Epithelial cell of proximal tubule (primary cell): ENCODE results near the gene THEM4. TPM values are rescaled to one million over a fixed set of nuclear protein-coding genes. Genes with fewer than 3 reads are reported as not detected.
"Not testable (repeated sequence)": the region's sequence is repeated elsewhere in the genome, so short reads cannot be mapped to it uniquely, and the experiment has no call there.

Source experiments
- DNase-seq: peaks from one replicate; pipeline ENCODE4 v3.0.0-alpha.2; 2011; ENCODE audit warnings: low read depth
- H3K4me3 ChIP-seq: 2 replicates; pipeline ENCODE4 v1.5.1; 2011; ENCODE audit warnings: low read depth, mild to moderate bottlenecking, low read length
- total RNA-seq: library from RNA; depleted of rRNA; stranded (reverse); fragments of >200 nt; gene quantifications from 2 replicates; pipeline ENCODE4 v1.2.3, GENCODE V29; 2015
- TF ChIP-seq, protein P1 (sequence below): conservative IDR thresholded peaks from 2 replicates; pipeline ENCODE4 v1.5.1; 2012; ENCODE audit warnings: low read depth, mild to moderate bottlenecking, low read length

Gene THEM4
- total RNA-seq, 1 donor from 2014 or later, result 7.0 TPM

DNA sequence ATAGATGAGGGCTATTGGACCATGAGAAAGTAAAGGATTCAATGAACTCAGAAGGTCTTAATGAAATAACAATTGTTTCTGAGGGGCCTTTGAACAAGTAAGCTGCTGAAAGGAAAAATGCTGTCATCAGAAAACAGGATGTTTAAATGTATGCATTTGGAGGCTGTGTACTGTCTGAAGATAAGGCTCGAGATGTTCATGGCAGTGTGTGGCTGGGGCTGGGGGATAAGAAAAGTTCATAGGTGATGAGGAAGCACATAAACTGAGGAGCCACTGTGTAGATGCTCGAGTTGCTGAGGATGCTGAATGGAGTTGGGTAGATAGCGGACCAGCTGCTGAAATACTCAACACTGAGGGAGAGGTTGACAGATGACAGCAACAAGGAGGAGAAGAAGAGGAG lies 17.8 kb downstream of the THEM4 start:
- H3K4me3 ChIP-seq, result no peak overlapping the region
- no peak for DNase-seq
- TF ChIP-seq, protein P1, sequence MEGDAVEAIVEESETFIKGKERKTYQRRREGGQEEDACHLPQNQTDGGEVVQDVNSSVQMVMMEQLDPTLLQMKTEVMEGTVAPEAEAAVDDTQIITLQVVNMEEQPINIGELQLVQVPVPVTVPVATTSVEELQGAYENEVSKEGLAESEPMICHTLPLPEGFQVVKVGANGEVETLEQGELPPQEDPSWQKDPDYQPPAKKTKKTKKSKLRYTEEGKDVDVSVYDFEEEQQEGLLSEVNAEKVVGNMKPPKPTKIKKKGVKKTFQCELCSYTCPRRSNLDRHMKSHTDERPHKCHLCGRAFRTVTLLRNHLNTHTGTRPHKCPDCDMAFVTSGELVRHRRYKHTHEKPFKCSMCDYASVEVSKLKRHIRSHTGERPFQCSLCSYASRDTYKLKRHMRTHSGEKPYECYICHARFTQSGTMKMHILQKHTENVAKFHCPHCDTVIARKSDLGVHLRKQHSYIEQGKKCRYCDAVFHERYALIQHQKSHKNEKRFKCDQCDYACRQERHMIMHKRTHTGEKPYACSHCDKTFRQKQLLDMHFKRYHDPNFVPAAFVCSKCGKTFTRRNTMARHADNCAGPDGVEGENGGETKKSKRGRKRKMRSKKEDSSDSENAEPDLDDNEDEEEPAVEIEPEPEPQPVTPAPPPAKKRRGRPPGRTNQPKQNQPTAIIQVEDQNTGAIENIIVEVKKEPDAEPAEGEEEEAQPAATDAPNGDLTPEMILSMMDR, result no peak

DNA sequence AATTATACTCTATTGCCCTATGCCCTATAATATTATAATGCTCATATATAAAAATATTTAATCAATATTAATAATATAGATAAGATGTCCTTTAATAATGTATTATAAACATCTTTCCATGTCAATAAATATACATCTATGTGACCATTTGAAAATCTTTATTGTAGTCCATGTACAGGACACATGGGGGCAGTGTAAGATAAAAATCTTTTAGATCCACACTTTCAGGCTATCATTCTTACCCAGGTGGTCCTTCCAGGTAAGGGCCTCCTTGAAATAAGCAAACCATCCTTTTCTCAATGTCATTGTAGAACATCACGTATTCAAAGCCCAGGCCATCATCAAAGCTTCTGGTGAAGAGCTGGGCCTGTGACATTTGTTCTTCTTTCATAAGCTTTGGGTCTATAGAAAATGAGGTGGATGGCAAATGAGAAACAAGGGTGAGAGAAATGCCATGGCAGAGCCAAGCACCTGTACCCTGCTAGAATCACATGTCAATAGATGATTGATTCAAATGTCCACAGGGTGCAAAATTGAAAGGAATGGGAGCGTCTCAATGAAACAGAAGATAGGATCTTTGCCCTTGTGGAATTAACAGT lies 20.2 kb downstream of the THEM4 start:
- DNase-seq, result no peak
- TF ChIP-seq, protein P1, result peak; percentile 41
- no peak overlapping the region for H3K4me3 ChIP-seq

DNA sequence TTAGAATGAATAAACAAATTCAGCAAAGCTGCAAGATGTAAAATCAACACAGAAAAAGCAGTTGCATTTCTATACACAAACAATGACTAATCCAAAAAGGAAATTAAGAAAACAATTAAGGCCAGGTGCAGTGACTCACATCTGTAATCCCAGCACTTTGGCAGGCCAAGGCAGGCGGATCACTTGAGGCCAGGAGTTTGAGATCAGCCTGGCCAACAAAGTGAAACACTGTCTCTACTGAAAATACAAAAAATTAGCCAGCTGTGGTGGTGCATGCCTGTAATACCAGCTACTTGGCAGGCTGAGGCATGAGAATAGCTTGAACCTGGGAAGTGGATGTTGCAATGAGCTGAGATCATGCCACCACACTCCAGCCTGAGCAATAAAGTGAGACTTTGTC lies 22.3 kb downstream of the THEM4 start:
- peak; percentile 61 for DNase-seq
- no peak overlapping the region for H3K4me3 ChIP-seq
- TF ChIP-seq, protein P1, result no peak

DNA sequence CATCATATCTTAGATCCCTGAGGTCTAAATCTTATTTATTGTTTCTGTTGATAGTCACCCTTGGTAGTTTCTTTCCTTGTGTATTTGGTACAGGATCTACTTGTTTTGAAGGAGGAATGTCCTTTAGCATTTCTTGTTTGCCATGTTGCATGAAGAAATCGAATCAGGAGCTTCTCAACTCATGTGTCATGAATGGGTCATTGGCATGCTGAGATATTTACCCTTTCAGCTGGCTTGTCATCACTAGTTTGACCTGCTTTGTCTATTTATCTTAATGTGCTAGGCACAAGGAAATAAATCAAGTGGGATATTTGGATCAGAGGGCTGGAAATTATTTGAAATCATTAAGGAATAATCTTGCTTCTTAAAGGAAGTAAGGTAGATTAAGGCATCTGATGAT lies 23.8 kb downstream of the THEM4 start:
- H3K4me3 ChIP-seq, result no peak overlapping the region
- TF ChIP-seq, protein P1, result no peak
- no peak for DNase-seq

DNA sequence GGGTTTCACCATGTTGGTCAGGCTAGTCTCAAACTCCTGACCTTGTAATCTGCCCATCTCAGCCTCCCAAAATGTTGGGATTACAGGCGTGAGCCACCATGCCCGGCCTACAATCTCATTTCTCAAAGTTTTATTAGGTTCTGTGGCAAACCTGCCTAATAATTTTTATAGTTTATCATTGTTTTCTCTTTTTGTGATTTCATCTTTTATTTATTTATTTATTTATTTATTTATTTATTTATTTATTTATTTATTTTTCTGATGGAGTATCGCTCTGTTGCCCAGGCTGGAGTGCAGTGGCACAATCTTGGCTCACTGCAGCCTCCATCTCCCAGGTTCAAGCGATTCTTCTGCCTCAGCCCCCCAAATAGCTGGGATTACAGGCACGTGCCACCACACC lies 24.4 kb downstream of the THEM4 start:
- not testable (repeated sequence) for H3K4me3 ChIP-seq, DNase-seq

DNA sequence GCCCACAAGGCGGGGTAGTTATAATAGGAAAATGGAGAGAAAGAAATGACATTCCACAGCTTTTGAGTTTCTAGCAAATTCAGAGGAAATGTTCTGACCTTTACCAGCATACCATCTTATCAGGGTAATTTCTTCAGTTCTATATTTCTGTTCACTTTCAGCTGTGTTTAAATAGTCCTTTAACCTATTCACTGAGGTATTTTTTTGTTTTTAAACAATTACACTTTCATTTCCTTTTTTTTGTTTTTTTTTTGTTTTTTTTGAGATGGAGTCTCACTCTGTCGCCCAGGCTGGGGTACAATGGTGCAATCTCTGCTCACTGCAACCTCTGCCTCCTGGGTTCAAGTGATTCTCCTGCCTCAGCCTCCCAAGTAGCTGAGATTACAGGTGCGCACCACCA lies 24.9 kb downstream of the THEM4 start:
- not testable (repeated sequence) for DNase-seq, H3K4me3 ChIP-seq

DNA sequence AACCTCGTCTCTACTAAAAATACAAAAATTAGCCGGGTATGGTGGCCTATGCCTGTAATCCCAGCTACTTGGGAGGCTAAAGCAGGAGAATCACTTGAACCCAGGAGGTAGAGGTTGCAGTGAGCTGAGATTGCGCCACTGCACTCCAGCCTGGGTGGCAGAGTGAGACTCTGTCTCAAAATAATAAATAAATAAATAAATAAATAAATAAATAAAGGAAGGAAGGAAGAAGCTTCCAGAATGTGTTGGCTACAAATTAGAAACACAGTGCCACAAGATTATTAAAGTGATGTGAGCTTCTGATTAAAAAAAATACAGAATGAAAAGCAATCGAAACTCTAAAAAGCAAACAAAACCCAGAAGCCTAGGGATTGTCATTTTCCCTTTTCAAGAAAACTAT lies 25.4 kb downstream of the THEM4 start:
- DNase-seq, H3K4me3 ChIP-seq: not testable (repeated sequence)

DNA sequence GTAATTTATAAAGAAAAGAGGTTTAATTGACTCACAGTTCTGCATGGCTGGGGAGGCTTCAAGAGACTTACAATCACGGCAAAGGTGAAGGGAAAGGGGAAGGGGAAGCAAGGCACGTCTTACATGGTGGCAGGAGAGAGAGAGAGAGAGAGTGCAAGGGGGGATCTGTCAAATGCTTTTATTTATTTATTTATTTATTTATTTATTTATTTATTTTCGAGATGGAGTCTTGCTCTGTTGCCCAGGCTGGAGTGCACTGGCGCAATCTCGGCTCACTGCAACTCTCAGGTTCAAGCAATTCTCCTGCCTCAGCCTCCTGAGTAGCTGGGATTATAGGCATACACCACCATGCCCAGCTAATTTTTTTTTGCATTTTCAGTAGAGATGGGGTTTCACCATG lies 26.4 kb downstream of the THEM4 start:
- not testable (repeated sequence) for H3K4me3 ChIP-seq, DNase-seq

DNA sequence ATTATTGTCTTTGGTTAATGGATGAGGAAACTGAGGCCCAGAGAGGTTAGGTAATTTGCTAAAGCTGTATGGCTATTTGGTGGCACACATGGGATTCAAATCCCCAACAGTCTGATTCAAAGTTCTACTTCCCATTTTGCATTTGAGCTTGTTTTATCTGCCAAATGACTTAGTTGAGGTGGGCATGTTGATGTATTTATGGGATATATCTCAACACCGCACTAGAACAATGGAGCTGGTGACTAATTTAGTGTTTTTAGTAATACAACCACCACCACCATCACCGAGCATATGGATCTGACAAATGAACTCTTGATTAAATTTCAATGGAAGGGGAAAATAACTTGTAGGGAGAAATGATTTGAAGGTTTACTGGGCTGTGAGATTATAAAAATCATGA lies 26.8 kb downstream of the THEM4 start:
- no peak for DNase-seq
- TF ChIP-seq, protein P1, result no peak
- H3K4me3 ChIP-seq, result no peak overlapping the region
